ENCODE results near the gene DVL3. TPM values are rescaled to one million over a fixed set of nuclear protein-coding genes. Genes with fewer than 3 reads are reported as not detected.

Gene DVL3
- total RNA-seq, 1 donor from 2014 or later = 23.9 TPM

DNA sequence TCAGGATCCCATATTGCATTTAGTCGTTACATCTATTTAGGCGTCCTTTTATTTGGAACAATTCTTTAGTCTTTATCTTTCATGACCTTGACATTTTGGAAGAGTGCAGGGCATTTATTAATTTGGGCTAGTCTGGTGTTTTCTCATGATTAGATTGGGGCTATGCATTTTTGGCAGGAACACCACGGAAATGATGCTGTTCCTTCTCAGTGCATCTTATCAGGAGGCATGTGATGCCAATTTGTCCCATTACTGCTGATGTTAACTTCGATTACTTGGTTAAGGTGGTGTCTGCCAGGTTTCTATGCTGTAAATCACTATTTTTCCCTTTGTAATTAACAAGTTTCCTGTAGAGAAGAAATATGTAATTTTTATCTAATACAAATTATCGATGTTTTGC is 56.1 kb downstream of the DVL3 start:
- DNase-seq = no peak

DNA sequence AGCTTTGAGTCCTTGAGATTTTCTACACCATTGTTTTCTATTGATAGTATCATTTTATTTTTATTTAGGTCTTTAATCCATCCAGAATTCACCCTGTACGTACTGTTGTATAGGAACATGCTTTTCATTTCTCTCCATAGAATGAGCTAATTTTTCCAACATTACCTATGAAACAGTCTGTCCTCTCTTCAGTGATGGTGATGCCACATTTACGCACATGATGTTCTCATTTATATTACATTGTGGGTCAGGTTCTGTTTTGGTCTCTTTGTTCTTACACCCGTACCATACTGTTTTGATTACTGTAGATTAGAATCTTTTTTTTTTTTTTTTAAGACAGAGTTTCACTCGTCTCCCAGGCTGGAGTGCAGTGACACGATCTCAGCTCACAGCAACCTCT is 56.5 kb downstream of the DVL3 start:
- DNase-seq = no peak

DNA sequence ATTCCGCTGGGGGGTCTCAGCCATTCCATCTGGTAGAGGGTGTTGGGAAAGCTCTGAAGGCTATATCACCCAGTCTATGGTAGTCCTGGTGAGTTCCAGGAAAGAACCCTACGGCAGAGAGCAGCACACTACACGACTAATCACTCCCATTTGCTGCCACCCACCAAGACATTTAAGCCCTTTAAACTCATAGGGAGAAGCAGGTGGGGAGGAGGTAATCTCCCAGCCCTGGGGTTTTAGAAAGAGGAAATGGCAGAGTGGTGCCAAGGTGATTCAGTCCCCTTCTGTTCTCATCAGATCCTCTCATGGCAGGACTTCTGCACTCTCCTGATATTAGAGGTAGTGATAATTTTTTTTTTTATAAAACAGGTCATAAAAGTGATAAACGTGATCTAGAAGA is 63.6 kb downstream of the DVL3 start:
- no peak for DNase-seq

DNA sequence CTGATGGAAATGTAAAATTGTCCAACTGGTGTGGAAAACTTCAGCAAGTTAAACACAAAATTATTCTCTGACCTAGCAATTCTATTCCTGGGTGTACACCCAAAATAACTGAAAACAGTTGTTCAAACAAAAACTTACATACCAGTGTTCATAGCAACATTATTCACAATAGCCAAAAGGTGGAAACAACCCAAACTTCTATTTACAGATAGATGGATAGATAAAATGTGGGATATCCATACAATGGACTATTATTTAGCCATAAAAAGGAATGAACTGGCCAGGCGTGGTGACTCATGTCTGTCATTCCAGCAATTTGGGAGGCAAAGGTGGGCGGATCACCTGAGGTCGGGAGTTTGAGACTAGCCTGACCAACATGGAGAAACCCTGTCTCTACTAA is 67.3 kb downstream of the DVL3 start:
- DNase-seq = no peak

Other genes with a start within 250 kb of the DVL3 start
- 26.0 TPM for gene ABCC5, start 137.5 kb upstream of the DVL3 start, total RNA-seq
- not detected for gene HTR3D, start 123.6 kb upstream of the DVL3 start, total RNA-seq
- not detected for gene HTR3C, start 102.3 kb upstream of the DVL3 start, total RNA-seq
- not detected for gene HTR3E, start 58.3 kb upstream of the DVL3 start, total RNA-seq
- gene EIF2B5, start 20.0 kb upstream of the DVL3 start, total RNA-seq = 28.7 TPM
- gene AP2M1, start 19.5 kb downstream of the DVL3 start, total RNA-seq = 135 TPM
- 46.3 TPM for gene ABCF3, start 30.8 kb downstream of the DVL3 start, total RNA-seq
- 0.10 TPM for gene VWA5B2, start 74.2 kb downstream of the DVL3 start, total RNA-seq
- 13.8 TPM for gene ALG3, start 93.6 kb downstream of the DVL3 start, total RNA-seq
- gene EEF1AKMT4, start 94.3 kb downstream of the DVL3 start, total RNA-seq = 1.7 TPM
- gene CAMK2N2, start 106.2 kb downstream of the DVL3 start, total RNA-seq = not detected
- not detected for gene ECE2, start 120.6 kb downstream of the DVL3 start, total RNA-seq
- gene PSMD2, start 143.9 kb downstream of the DVL3 start, total RNA-seq = 167 TPM
- gene EIF4G1, start 159.2 kb downstream of the DVL3 start, total RNA-seq = 191 TPM
- 18.6 TPM for gene FAM131A, start 182.2 kb downstream of the DVL3 start, total RNA-seq
- 5.3 TPM for gene CLCN2, start 206.2 kb downstream of the DVL3 start, total RNA-seq
- gene POLR2H, start 206.3 kb downstream of the DVL3 start, total RNA-seq = 44.3 TPM
- 68.1 TPM for gene THPO, start 222.8 kb downstream of the DVL3 start, total RNA-seq
- gene CHRD, start 224.7 kb downstream of the DVL3 start, total RNA-seq = 31.3 TPM